ENCODE results near the gene ZNF433.
"Not testable (repeated sequence)": the region's sequence is repeated elsewhere in the genome, so short reads cannot be mapped to it uniquely, and the experiment has no call there.

DNA sequence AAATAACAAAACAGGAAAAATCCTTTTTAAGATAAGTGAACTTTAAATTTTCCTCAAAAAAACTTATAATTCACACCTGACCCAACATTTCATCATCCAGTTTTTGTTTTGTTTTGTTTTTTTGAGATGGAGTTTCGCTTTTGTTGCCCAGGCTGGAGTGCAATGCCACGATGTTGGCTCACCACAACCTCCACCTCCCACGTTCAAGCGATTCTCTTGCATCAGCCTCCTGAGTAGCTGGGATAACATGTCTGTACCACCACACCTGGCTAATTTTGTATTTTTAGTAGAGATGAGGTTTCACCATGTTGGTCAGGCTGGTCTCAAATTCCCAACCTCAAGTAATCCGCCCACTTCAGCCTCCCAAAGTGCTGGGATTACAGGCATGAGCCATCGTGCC, 47.9 kb upstream of the ZNF433 start:
- TF ChIP-seq, protein P1, sequence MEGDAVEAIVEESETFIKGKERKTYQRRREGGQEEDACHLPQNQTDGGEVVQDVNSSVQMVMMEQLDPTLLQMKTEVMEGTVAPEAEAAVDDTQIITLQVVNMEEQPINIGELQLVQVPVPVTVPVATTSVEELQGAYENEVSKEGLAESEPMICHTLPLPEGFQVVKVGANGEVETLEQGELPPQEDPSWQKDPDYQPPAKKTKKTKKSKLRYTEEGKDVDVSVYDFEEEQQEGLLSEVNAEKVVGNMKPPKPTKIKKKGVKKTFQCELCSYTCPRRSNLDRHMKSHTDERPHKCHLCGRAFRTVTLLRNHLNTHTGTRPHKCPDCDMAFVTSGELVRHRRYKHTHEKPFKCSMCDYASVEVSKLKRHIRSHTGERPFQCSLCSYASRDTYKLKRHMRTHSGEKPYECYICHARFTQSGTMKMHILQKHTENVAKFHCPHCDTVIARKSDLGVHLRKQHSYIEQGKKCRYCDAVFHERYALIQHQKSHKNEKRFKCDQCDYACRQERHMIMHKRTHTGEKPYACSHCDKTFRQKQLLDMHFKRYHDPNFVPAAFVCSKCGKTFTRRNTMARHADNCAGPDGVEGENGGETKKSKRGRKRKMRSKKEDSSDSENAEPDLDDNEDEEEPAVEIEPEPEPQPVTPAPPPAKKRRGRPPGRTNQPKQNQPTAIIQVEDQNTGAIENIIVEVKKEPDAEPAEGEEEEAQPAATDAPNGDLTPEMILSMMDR (IDR thresholded peaks at IDR 0.05) = not testable (repeated sequence)
- not testable (repeated sequence) for TF ChIP-seq POLR2AphosphoS5 (IDR thresholded peaks at IDR 0.05; ENCODE audit: low read depth, low read length); NRF1 (IDR thresholded peaks at IDR 0.05; ENCODE audit: low read depth, low read length); YY1 (IDR thresholded peaks at IDR 0.05; ENCODE audit: low read depth); TAF1 (IDR thresholded peaks at IDR 0.05; ENCODE audit: borderline replicate concordance, low read depth, low read length); JUND (IDR thresholded peaks at IDR 0.05)

Data from SK-N-SH (cell line).